ENCODE measurements around the gene SCO2.
"Not testable (repeated sequence)": the region's sequence is repeated elsewhere in the genome, so short reads cannot be mapped to it uniquely, and the experiment has no call there.

- TF ChIP-seq, protein P1, sequence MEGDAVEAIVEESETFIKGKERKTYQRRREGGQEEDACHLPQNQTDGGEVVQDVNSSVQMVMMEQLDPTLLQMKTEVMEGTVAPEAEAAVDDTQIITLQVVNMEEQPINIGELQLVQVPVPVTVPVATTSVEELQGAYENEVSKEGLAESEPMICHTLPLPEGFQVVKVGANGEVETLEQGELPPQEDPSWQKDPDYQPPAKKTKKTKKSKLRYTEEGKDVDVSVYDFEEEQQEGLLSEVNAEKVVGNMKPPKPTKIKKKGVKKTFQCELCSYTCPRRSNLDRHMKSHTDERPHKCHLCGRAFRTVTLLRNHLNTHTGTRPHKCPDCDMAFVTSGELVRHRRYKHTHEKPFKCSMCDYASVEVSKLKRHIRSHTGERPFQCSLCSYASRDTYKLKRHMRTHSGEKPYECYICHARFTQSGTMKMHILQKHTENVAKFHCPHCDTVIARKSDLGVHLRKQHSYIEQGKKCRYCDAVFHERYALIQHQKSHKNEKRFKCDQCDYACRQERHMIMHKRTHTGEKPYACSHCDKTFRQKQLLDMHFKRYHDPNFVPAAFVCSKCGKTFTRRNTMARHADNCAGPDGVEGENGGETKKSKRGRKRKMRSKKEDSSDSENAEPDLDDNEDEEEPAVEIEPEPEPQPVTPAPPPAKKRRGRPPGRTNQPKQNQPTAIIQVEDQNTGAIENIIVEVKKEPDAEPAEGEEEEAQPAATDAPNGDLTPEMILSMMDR (IDR thresholded peaks at IDR 0.05) = not testable (repeated sequence)
- TF ChIP-seq POLR2A (IDR thresholded peaks at IDR 0.05) = not testable (repeated sequence)
Measured at GRCh38 chr22:50520184-50520583, 5.2 kb downstream of the SCO2 start.
